Breast epithelium (tissue), 3 donors: ENCODE results near the gene ANGPT4.

Experiments used
- CTCF ChIP-seq, 3 donors: fragments of 450-650 bp; IDR thresholded peaks; one replicate each; pipeline ENCODE4 v1.5.1; 2016 to 2017; ENCODE audit warnings: antibody characterized with exemption in 3 of 3, mild to moderate bottlenecking in 3 of 3, moderate library complexity in 3 of 3
- POLR2A ChIP-seq: fragments of 450-650 bp; IDR thresholded peaks from one replicate; pipeline ENCODE4 v1.6.1; 2016; ENCODE audit warnings: antibody characterized with exemption, mild to moderate bottlenecking, moderate library complexity
- POLR2AphosphoS5 ChIP-seq, 3 donors: sonication (generic); formaldehyde crosslinking; IDR thresholded peaks; one replicate each; pipeline ENCODE4 v1.6.1; 2017; ENCODE audit warnings: antibody characterized with exemption in 3 of 3

- TF ChIP-seq CTCF (IDR thresholded peaks at IDR 0.05) (no peak), POLR2AphosphoS5 (IDR thresholded peaks at IDR 0.05) (no peak), POLR2A (no peak)
Observed at GRCh38 chr20:939606-940005, 23.5 kb upstream of the ANGPT4 start.
